HUDEP-2 (cell line): ENCODE data around the gene AGAP3.

Source experiments
- DNase-seq, 76 experiments: peaks; one replicate each; lab custom pipeline; 2025; ENCODE audit not compliant: unreplicated experiment in 76 of 76; lab: John Stamatoyannopoulos, UW

The AGAP3 gene

DNA sequence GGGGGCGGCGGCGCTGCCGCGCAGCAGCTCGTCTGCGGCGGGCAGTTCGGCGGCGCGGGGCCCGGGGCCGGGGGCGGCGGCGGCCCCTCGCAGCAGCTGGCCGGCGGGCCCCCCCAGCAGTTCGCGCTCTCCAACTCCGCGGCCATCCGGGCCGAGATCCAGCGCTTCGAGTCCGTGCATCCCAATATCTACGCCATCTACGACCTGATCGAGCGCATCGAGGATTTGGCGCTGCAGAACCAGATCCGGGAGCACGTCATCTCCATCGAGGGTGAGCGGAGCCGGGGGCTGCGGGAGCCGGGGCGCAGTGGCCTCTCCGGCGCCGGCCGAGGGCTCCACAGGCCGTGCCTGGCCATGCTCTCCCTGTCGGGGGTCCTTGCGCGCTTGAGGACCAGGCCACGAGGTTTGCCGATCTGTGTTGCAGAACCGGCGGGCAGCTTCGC is 548 bp downstream of the AGAP3 start:
- peak in 5 of 76 experiments; percentile 5 to 49 (median 40) for DNase-seq

DNA sequence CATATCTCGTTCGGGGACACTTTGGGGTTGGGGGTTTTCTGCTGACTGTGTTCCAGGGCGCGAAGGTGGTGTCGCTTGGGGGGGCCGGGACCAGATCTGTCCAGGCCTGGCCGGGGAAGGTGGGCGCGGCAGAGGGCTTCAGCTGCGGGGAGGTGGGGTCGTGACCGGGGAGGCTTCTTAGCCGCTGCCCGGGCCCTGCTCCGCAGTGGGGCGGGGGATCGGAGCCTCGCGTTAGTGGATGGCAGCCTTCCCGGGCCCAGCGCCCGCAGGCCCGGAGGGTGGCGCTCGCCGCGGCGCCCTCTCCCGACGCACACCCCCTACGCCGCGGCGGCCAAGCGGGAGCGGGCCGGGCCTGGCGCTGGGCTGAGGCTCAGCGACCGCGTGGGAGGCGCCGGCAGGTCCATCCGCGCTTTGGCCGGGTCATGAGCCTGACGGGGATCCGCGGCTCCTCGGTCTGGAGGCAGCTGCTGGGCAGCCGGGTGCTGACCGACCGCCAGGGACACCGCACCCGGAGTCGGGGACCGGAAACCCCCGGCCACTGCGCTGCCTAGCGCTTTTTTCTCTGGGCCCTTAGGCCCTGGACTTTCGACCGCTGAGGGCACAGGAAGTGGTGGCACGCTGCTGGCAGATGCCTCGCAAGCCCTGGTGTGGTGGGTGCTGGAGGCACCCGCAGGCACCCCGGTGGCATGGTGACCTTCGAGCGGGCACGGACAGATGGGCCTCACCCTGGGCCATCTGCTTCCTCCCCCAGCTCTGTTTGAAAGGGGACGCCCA is 1.2 kb downstream of the AGAP3 start:
- peak in 38 of 76 experiments; percentile 8 to 62 (median 37) for DNase-seq

DNA sequence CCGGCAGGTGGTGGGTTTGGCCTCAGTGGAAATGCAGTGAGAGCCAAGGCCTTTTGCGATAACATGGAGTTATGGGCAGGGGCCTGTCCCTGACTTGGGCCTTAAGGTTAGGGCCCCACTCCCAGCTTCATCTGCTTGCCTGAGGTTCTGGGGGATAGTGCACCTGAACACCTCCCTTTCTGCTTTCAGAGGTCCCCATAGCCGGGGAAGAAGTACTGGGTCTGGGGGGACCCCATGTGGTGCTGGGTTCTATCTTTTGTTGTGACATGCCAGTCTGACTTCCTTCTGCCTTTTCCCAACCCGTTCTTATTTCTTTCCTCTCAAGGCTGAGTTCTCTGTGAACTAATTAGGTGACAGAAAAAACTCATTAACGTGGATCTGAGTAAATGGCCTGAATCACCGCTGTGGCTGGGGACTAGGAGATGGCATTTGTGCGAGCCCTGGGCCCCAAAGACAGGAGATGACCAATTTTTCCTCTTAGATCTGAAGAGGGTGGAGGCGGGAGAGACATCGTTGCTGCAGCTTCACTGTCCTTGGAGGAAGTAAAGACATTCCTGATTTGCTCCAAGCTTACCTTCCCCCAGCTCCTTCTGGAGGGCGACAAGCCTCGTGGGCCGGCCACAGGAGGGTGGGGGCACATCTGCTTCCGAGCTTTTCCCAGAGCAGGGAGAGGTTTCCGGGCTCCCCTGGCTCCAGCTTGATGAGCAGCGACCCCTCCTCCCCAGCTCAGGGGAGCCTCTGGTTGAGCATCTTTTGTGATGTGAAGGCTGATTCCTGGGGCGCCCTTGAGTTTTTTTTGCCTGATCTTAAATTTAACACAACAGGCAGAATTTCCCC is 2.0 kb downstream of the AGAP3 start:
- DNase-seq = peak in 1 of 76 experiments; percentile 39

DNA sequence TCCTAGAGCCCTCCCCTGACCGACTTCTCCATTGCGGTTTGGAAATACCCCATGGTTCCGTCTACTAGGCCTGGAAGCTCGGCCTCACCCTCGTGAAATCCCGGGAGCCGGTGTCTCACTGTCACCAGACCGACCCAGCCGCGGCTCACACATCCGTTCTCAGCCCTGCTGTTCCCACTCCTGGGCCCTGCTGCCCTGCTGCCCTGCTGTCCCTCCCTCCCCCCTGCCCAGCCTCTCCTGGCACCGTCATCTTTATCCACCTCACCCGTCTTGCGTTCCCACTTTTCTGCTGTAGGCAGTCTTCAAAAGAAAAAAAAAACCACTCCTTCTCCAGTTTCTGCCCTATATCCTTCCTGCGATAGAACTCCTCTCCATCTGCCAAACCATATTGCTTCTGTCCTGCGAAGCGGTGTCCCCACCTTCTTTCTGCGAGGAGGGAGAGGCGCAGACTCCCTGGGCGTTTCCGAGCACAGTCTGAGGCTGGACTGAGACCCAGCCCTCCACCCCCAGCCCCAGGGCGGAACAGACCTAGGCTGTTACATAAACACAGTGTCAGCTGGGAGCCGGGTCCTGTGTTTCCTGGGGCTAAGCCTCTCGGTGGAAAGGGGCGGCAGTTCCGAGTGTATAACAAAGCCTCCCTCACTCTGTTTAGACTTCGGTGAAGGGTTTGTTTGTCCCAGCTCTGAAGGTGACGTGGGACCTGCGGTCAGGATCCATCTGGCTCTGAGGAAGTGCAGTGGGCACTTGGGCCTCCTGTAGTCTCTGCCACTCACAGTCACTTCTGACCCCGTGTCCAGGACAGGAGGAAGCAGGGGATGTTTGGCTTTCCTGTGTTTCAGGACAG is 2.8 kb downstream of the AGAP3 start:
- DNase-seq = peak in 41 of 76 experiments; percentile 5 to 64 (median 37)

DNA sequence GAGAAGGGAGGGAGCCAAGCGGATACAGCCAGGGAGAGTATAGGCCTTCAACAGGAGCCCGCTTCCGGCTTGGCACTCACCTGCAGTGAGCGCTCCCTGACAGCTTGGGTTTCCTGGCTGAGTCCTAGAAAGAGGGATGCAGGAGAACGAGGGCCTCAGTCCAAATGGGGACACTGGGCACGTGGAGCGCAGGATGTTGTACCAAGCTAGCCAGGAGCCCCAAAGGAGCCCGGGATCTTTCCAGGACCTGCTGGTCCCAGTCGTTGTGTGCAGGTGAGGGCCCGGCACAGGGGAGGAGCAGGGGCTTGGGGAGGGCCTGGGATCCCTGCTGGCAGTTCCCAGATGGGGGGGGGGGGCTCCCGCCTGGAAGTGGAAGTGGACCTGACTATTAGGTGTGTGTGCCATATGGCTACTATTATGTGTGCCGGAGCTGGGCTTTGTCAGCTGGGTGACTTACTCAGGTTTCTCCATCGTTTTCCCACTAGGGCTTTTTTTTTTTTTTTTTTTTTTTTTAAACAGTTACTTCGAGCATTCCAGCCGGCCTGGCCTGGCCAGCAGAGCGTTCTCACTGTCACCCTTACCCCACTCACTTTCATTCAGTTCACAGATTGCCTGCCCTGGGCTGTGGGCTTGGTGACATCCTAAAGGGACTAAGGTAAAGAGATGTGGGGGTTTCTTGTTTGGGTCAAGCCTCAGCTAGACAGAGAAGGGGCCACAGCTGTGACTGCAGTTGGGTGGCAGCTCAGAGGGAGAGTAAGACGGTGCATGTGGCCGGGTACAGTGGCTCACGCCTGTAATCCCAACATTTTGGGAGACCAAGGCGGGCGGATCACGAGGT is 3.8 kb downstream of the AGAP3 start:
- no peak for DNase-seq

DNA sequence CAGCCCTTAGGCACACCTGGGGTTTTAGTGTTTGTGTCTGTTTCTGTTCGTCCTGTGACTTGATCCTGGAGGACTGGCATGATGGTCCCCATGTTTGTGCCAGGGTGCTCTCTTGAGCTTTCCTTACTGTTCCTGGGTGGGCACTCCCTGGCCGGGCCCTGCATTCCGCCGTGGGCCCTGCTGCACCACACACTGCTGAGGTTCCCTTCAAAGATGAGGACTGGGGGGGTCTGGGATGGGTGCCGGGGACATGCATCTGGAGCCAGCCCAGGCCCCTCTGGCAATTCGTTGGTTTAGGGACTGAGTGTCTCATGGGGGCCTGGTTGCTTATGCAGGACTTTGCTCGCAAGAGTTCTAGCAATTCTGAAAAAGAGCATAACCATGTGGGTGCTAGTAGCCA is 4.7 kb downstream of the AGAP3 start:
- no peak for DNase-seq

DNA sequence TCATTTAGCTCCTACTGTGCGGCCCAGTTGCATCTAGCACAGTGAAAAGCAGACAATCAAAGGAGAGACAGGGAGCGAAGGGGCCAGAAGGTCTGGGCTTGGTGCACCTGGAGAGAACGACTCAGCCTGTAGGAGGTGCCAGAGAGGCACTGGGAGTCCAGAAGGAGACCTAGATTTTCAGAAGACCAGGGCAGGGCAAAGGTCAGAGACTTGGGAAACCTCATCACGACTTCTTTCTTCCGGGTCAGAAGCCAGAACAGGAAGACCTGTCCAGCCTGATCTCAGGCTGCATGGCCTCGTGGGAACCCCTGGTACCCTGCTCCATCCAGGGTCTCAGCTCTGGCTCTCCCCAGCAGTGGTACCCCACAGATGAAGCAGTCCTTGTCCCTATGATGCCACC is 5.2 kb downstream of the AGAP3 start:
- DNase-seq = peak in 12 of 76 experiments; percentile 5 to 50 (median 18)

DNA sequence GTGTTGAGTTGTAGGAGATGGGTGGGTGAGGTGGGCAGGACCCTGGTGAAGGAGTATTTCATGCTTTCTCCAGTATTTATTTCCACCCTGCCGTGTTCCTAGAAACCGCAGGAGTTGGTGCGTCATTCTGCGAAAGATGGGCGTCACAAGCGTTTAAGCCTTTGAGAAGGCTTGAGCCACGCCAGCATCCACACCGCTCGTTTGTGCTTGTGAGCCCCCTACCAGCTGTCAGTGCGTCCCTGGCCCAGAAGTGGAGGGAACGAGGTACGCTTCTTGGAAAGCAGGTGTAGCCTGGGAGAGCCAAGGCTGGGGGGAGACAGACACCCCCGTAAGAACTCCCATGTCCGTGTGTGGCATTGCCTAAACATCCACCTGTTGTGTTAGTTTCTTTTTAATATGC is 5.7 kb downstream of the AGAP3 start:
- DNase-seq = no peak

DNA sequence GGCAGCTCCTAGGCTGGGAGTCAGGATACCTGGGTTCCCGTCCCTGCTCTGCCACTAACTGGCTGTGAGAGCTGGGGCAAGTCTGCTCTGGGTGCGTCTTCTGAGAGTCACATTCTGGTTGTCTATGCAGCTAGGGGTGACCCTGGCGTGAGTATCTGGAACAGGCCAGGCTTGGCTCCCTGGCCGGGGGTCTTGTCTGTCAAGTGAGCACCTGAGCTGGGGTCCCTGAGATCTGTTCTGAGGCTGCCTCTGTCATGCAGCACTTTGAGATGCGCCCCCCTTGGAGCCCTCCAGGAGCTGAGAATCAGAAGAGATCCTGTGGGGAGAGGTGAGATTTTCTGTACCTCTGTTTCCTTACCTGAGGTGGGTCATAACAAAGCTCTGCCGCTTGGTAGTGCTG is 7.5 kb downstream of the AGAP3 start:
- DNase-seq = no peak

DNA sequence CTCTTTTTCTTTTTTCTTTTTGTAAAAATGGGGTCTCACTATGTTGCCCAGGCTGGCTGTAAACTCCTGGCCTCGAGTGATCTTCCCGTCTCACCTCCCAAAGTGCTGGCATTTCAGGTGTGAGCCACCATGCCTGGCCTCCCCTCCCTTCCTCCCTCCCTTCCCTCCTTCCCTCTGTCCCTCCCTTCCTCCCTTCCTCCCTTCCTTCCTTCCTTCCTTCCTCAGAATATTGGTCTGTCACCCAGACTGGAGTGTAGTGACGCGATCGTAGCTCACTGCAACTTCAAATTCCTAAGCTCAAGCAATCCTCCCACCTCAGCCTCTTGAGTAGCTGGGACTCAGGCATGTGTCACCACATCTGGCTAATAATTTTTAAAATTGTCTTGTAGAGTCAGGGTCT is 8.4 kb downstream of the AGAP3 start:
- no peak for DNase-seq

DNA sequence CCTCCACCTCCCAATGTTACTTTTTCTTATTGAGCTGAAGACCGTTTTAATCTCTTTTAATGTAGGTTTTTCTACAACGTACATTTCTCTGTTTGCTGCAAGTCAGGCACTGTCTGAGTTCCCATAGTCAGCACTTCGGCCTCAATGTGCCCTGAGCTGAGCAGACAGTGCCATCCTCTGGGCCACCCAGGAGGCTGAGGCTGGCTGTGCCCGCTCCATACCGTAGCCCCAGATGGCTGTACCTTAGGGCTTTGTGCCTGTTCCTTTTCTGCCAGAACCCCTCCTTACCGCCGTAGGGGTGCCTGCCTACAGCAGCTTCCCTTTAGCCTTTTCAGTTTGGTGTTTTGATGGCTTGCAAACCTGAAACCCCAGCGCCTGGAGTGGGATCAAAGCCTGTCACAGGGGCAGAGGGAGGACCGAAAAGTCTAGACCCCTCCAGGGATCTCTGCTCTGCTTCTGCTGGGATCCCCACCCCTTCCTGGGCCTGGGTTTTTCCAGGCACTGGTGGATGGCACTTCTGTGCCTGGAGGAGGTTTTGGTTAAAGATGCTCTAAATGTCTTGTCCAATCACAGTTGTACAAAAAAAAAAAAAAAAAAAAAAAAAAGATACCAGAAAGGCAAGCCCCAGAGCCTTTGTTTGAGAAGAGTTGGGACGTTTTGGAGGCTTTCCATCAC is 9.0 kb downstream of the AGAP3 start:
- DNase-seq = no peak

DNA sequence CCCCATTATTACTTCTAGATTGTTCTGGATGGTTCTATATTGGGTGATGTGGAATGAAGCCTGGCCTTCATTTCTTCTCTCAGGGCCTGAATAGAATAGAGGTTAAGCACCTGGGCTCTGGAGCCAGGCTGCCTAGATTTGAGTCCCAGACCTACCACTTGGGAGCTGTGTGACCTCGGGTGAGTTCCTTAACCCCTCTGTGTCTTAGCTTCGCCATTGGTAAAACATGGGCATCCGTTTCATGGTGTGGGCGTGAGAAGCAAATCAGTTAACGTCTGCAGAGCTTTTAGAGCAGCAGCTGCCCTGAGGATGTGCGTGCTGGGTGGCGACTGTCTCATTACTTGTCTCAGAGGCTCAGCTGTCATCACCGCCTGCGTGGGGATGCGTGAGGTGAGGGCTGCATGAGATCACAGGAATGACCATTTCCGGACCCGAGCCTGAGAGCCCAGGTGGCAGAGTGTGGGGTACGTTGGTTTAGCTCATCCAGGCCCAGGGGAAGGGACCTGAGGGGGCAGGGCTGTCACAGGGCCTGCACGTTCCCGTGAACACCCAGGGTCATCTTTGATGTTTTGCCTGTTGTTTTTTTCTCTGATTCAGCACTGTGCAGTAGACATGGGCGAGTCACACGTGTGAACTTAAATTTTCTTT is 9.7 kb downstream of the AGAP3 start:
- DNase-seq = no peak

DNA sequence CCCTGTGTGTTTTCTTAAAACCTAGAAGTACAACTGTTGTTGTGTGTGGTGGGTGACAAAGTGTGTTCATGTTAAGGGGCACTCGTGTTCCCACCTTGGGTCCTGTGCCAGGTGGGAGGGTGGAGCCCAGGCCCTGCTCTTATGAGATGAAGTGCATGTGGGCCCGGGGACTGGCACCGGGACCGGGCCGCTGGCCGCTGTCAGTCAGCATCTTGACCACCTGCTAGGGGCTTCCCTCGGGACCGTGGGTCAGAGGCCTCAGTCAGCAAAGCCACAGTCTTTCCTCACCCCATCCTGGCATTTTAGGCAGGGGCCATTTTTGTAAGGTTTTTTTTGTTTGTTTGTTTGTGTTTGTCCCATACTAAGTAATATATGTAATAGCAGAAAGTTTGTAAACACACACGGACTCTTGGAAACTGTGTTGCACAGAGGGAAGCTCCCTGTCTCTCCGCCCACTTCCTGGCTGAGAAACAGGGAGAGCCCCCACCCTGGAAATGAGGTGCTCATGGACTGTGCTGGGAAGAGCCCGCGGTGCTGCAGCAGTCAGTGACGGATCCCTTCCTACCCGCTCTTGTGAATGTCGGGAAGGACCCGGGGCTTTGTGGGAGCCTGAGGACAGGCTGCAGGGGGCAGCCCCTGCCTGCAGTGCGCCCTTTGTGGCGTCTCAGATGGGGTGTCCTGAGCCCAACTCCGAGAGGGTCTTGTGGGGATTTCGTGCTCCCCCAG is 13.4 kb downstream of the AGAP3 start:
- no peak for DNase-seq

DNA sequence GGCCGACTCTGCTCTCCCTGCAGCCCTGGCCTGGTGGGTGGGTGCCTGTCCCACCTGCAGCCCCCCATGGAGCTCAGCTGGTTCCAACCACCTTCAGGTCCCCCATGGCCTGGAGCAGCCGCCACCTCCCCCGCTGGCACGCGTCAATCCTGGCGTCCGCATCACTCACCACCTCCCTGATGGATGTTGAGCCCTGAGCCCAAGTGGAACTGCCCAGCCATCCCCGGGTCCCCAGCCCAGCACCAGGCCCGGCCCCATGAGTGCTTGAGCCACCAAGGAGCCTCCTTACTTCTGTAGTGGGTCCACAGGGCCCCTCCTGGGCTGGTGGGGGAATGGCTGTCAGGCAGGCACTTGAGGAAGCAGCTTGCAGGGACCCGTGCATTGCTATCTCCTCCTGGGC is 14.6 kb downstream of the AGAP3 start:
- DNase-seq = no peak

DNA sequence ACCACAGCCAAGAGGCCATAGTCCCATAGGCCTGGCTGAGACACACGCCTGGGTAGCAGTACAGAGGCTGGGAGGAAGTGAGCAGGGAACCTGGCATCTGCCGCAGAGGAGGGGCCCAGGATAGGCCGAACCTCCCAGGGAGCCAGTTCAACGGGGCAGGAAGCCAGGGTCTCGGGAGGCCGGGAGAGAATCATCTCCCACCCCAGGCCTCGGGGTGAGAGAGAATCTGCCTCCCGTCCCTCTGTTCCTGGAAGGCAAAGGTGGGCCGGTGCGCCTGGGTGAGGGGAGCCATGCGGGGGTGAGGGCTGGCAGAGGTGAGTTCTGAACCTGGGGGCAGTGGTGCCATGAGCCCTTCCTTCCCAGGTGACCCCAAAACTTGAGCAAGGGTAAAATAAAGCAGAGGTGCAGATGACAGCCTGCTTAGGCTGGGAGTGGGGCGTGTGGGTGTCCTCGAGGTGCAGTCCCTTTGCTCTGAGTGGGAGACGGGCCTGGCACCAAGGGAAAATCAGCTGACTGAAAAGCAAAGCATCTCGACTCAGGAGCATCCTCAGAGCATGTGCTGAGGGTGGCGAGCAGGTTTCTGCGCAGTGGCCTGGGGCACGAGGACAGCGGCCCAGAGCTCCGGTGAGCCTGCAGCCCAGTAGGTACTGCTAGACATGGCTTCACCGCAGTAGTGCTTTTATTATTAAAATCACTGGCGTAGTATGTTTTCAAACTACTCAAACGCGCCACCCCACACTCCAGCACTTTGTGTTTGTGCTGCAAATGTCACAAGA is 15.5 kb downstream of the AGAP3 start:
- no peak for DNase-seq

DNA sequence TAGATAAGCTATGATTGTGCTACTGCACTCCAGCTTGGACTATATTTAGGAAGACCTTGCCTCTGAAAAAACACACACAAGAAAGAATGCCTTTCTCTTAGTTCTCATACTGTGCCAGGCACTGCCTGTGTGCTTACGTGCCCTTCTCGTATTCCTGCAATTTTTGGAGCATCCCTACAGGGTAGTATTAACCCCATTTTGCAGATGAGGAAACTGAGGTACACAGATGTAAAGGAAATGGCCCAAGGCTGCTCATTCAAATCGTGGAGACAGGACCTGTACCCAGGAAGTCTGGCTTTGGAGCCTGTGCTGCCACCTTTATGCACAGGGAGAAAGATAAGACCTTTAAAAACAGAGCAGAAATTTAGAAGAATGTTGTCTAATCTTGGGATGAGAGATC is 16.7 kb downstream of the AGAP3 start:
- DNase-seq = no peak

DNA sequence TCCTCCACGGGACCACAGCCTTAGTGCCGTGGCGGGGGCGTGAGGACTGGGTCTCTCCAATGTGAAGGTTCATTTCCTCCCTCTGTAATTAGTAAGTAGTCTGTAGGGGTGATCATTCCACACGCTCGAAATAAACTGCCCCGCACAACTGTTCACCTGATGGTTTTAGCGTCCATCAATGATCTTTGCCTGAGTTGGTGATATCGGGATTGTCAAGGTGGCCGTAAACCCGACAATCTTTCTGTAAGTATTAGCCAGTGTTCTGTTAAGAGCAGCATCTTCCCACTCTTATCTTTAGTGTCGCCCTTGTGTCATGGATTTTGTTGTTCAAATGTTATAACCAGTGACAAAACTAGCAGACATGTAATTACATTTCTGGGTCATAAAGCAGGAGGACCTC is 17.7 kb downstream of the AGAP3 start:
- DNase-seq = no peak
